ENCODE measurements around the gene GULP1.

The GULP1 gene

GRCh38 chr2:188406414-188406813, 114.7 kb downstream of the GULP1 start:
- in situ Hi-C loops (cut with HindIII; ENCODE audit: low sequenced_read_pairs): no loop called here
- no peak for DNase-seq (ENCODE audit: low read depth)
- TF ChIP-seq CTCF (IDR thresholded peaks at IDR 0.05; ENCODE audit: low read depth, low read length, missing control alignments): no peak
- no peak overlapping the region for H3K4me3 ChIP-seq (ENCODE audit: low read depth, low read length)

- no peak overlapping the region for H3K4me3 ChIP-seq (ENCODE audit: low read depth, low read length)
- no peak for TF ChIP-seq CTCF (IDR thresholded peaks at IDR 0.05; ENCODE audit: low read depth, low read length, missing control alignments)
- DNase-seq (ENCODE audit: low read depth): peak; percentile 20
- in situ Hi-C loops (cut with HindIII; ENCODE audit: low sequenced_read_pairs): no loop called here
Measured at GRCh38 chr2:188410504-188411235, 119.0 kb downstream of the GULP1 start.

- TF ChIP-seq CTCF (IDR thresholded peaks at IDR 0.05; ENCODE audit: low read depth, low read length, missing control alignments): no peak
- no peak overlapping the region for H3K4me3 ChIP-seq (ENCODE audit: low read depth, low read length)
- DNase-seq (ENCODE audit: low read depth): no peak
- in situ Hi-C loops (cut with HindIII; ENCODE audit: low sequenced_read_pairs): no loop called here
Measured at GRCh38 chr2:188412190-188412589, 120.5 kb downstream of the GULP1 start.

GRCh38 chr2:188414411-188414810, 122.7 kb downstream of the GULP1 start:
- TF ChIP-seq CTCF (IDR thresholded peaks at IDR 0.05; ENCODE audit: low read depth, low read length, missing control alignments): no peak

GRCh38 chr2:188414869-188415753, 123.4 kb downstream of the GULP1 start:
- in situ Hi-C loops (cut with HindIII; ENCODE audit: low sequenced_read_pairs): no loop called here
- H3K4me3 ChIP-seq (ENCODE audit: low read depth, low read length): no peak overlapping the region
- no peak for DNase-seq (ENCODE audit: low read depth)
- TF ChIP-seq CTCF (IDR thresholded peaks at IDR 0.05; ENCODE audit: low read depth, low read length, missing control alignments): no peak

More at GRCh38 chr2:188414411-188414810, 122.7 kb downstream of the GULP1 start:
- peak; percentile 34 for DNase-seq (ENCODE audit: low read depth)
- in situ Hi-C loops (cut with HindIII; ENCODE audit: low sequenced_read_pairs): no loop called here
- no peak overlapping the region for H3K4me3 ChIP-seq (ENCODE audit: low read depth, low read length)

GRCh38 chr2:188415754-188416083, 124.0 kb downstream of the GULP1 start:
- in situ Hi-C loops (cut with HindIII; ENCODE audit: low sequenced_read_pairs): no loop called here
- H3K4me3 ChIP-seq (ENCODE audit: low read depth, low read length): no peak overlapping the region
- DNase-seq (ENCODE audit: low read depth): no peak
- no peak for TF ChIP-seq CTCF (IDR thresholded peaks at IDR 0.05; ENCODE audit: low read depth, low read length, missing control alignments)

Measured in astrocyte of the cerebellum (primary cell).